GM12872 (cell line): Measurements from ENCODE around the gene TBX5.

ENCODE experiments used
- TF ChIP-seq, protein P1 (sequence below): IDR thresholded peaks from 3 replicates; pipeline ENCODE4 v1.5.1; 2011; ENCODE audit warnings: low read depth, mild to moderate bottlenecking, low read length, moderate library complexity; ENCODE audit not compliant: insufficient read depth

TBX5 gene

DNA sequence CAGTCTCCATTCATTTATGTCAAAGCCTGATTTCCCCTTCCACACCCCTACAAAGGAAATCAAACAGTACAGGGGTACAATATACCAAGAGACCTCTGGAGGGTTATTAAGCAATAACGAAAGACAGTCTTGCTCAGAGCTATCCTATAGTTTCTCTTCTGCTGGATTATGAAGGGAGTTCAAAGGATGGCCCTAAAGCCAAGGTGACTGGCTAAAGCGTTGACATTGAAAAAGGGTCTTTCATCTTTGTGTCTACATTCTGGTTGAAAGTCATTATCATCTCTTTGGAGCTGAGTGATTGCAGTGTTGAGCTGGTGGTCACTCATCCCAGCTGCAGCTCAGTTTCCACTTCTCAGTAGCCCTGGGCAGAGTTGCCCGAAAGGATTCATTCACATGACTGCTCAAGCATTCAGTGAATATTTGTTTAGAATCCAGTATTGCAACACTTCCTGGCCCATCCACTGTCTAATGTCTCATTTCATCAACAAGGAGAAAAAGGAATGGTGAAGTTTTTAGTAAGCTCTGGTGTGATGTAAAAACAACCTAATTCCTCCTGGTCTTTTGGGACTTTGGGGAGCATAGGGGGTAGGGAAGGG lies 19.2 kb upstream of the TBX5 start:
- TF ChIP-seq, protein P1, sequence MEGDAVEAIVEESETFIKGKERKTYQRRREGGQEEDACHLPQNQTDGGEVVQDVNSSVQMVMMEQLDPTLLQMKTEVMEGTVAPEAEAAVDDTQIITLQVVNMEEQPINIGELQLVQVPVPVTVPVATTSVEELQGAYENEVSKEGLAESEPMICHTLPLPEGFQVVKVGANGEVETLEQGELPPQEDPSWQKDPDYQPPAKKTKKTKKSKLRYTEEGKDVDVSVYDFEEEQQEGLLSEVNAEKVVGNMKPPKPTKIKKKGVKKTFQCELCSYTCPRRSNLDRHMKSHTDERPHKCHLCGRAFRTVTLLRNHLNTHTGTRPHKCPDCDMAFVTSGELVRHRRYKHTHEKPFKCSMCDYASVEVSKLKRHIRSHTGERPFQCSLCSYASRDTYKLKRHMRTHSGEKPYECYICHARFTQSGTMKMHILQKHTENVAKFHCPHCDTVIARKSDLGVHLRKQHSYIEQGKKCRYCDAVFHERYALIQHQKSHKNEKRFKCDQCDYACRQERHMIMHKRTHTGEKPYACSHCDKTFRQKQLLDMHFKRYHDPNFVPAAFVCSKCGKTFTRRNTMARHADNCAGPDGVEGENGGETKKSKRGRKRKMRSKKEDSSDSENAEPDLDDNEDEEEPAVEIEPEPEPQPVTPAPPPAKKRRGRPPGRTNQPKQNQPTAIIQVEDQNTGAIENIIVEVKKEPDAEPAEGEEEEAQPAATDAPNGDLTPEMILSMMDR, result no peak

DNA sequence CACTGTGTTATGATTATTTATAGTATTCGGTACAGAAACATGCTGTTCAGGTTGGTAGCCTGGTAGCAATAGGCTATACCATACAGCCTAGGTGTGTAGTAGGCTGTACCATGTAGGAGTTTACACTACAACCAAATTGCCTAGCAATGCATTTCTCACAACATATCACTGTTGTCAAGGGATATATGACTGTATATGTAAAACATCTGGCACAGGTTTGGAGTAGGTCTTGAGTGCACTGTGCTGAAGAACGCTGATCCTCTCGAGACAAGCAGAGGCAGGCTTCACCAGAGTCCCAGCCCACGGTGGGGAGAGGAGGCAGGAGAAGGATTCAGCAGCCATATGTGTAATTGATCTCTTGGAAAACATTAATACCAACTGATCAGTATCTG lies 15.0 kb upstream of the TBX5 start:
- TF ChIP-seq, protein P1, result no peak

DNA sequence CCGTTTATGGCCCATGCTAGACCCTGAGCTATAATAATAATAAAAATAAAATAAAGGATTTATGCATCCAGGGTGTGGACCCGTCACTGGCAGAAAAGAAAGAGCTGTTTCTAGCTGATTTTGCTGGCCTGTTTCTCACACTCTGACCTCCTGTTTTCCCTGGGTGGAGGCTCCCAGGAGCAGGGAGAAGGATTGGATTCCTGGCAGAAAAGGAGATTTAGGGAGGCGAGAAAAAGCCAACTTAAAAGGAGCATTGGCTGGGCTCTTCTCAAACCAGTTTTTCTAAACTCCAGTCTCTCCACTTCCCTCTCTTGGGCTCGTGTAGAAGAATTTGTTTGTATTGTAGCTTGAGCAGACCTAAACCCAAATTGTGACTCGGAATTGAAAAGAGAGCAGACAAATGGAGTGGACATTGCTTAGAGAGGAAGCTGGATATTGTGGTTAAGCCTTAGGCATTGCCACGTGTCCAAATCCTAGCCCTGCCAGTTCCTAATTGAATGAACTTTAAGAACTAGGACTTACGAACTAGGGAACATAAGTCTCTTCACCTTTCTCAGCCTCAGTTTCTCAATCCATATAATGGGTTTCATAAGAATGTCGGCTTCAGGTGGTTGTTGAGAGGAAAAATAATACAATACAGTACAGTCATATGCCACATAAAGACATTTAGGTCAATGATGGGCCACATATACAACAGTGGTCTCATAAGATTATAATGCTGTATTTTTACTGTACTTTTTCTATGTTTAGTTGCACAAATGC lies 14.4 kb upstream of the TBX5 start:
- TF ChIP-seq, protein P1, result no peak

DNA sequence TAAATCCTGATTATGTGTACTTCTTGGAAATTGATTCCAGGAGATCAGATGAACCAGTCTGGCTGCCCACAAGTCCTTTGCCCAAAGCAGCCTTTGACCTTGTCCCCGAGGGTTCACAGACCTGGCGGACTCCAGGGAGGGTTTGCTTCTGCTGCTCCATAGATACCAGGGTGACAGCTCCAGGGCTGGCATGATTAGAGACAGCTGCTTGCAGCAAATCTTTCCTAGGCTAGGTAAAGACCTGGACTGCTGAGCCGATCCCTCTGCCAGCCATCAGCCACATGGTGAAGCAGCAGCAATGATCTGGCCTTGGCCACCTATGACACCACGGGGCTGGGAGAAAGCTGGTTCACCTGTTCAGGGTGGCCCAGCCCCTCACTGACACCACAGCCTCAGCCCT lies 10.1 kb upstream of the TBX5 start:
- TF ChIP-seq, protein P1, result no peak

DNA sequence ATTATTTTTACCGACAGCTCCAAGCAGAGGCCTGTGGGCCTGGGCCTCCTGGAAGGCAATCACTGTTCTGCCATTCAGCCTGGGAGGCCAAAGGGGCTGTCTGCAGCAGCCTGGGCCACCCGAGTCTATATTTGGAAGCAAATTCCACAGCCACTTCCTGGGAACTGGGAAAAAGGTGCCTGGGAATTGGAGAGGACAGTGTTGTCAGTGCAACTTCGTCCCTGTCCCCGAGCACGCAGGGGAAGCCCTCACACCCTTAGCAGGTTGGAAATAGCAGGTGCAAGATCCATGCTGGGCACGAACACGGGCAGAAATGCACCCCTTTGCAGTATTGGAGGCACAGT lies 9.6 kb upstream of the TBX5 start:
- TF ChIP-seq, protein P1, result no peak

DNA sequence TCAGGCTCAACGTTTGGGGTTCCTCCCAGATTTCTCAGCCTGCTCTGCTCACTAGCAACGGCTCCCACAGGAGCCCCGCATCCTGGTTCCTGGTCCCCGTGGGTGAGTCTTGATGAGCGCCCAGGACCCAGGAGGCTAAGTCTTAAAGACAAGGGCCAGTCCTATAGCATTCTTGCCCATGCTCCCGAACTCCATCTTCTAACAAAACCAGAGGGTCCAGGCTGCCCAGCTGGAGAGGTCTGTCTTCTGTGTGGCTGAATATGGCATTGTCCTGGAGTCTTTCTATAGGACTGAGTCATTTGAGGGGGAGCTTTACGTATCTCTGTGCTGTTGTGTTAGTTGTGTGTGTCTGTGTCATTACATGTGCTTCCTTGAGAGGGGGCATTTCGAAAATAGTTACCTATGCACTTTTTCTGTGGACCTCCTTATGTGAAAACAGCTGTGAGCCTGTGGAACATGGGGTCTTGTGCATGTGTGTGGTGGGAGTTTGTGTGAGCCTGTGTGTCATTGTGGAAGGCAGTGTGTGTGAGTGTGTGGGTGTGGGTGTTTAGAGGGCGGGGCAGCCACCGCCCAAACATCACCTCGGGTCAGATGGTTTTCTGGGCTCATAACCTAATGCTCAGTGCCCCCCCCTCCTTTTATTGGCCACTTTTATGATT lies 9.1 kb upstream of the TBX5 start:
- TF ChIP-seq, protein P1, result no peak

DNA sequence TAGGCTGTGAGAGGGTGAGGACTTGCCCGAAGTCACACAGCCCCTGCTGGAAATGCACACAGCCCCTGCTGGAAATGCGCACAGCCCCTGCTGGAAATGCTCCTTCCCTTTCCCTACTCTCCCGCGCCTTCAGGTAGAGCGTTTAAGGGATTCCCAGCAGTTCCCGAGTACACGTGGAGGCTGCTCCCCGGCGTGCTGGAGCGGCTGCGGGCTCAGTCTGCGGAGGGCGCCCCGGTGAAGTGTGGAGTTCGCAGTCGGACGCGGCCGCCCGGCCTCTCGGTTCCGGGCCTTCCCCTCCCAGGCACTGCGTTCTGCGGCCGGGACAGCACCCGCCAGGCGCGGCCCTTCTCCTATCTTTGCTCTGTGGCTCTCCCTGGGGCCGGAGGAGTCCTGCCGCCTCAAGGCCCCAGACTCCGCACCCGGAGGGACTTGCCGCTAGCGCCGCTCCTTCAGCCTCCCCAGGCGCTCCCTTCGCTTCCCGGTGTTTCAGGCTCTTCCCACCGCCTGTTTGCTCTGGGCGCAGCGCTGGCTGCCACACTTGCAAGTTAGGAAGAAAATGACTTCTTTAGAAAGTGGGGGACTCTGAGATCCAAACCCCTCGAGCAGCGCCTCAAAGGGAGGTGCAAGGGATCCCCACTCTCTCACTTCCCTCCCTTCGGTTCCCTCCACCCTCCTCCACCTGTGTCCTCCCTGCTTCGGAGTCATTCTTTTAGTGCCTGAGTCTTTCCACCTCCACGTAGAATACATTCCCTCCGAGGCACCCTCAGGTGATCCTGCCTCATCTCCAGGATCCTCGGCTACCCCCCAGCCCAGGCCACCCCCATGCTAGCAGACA lies 8.3 kb upstream of the TBX5 start:
- TF ChIP-seq, protein P1, result no peak
